ENCODE data around the gene APP.

- TF ChIP-seq, protein P1, sequence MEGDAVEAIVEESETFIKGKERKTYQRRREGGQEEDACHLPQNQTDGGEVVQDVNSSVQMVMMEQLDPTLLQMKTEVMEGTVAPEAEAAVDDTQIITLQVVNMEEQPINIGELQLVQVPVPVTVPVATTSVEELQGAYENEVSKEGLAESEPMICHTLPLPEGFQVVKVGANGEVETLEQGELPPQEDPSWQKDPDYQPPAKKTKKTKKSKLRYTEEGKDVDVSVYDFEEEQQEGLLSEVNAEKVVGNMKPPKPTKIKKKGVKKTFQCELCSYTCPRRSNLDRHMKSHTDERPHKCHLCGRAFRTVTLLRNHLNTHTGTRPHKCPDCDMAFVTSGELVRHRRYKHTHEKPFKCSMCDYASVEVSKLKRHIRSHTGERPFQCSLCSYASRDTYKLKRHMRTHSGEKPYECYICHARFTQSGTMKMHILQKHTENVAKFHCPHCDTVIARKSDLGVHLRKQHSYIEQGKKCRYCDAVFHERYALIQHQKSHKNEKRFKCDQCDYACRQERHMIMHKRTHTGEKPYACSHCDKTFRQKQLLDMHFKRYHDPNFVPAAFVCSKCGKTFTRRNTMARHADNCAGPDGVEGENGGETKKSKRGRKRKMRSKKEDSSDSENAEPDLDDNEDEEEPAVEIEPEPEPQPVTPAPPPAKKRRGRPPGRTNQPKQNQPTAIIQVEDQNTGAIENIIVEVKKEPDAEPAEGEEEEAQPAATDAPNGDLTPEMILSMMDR (IDR thresholded peaks at IDR 0.05; ENCODE audit: poor library complexity) = no peak
- TF ChIP-seq EZH2 (IDR thresholded peaks at IDR 0.05; ENCODE audit: borderline replicate concordance) (no peak), EZH2phosphoT487 (IDR thresholded peaks at IDR 0.05; ENCODE audit: low read depth, severe bottlenecking, unreplicated experiment) (no peak)
These were observed 64.0 kb downstream of the APP start for GRCh38 chr21:26106562-26106961.
